Measurements from ENCODE around the gene GRPEL1. TPM values are rescaled to one million over a fixed set of nuclear protein-coding genes. Genes with fewer than 3 reads are reported as not detected.

Gene GRPEL1
- total RNA-seq, 2 experiments from 2014 or later = 27.4 to 43.7 TPM

DNA sequence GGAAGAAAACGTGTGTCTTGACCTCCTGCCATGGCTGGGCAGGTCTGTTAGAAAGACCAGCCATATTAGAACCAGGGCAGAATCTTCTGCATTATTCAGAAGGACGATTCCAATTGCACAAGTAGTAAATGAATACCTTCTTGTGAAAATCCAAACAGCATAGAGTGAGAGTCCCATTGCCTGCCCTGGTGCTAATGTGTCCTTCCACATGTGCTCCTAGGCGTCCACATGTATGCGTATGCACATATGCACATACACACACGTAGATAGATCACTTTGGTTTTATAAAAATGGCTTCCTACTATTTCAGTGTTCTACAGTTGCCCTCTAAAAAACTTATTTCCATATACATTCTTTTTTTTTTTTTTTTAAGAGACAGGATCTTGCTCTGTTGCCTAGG lies 10.2 kb upstream of the GRPEL1 start:
- TF ChIP-seq EZH2phosphoT487 (IDR thresholded peaks at IDR 0.05; ENCODE audit: borderline replicate concordance, low read depth, low read length) = no peak
- TF ChIP-seq, protein P1, sequence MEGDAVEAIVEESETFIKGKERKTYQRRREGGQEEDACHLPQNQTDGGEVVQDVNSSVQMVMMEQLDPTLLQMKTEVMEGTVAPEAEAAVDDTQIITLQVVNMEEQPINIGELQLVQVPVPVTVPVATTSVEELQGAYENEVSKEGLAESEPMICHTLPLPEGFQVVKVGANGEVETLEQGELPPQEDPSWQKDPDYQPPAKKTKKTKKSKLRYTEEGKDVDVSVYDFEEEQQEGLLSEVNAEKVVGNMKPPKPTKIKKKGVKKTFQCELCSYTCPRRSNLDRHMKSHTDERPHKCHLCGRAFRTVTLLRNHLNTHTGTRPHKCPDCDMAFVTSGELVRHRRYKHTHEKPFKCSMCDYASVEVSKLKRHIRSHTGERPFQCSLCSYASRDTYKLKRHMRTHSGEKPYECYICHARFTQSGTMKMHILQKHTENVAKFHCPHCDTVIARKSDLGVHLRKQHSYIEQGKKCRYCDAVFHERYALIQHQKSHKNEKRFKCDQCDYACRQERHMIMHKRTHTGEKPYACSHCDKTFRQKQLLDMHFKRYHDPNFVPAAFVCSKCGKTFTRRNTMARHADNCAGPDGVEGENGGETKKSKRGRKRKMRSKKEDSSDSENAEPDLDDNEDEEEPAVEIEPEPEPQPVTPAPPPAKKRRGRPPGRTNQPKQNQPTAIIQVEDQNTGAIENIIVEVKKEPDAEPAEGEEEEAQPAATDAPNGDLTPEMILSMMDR (conservative IDR thresholded peaks at IDR 0.05; ENCODE audit: low read length) = no peak
- Histone ChIP-seq H2AFZ (ENCODE audit: low read length) (no peak overlapping the region), H3K4me2 (ENCODE audit: low read length) (no peak overlapping the region), H3K9me2 (ENCODE audit: insufficient read depth, low read length) (no peaks in the 10 kb centered on the region), H3K27ac (ENCODE audit: low read depth, low read length, poor library complexity, severe bottlenecking) (no peak overlapping the region), H3K36me3 (ENCODE audit: insufficient read depth, low read length) (no peaks in the 10 kb centered on the region), H3K4me1 (ENCODE audit: insufficient read depth, low read length, poor library complexity, severe bottlenecking) (no peaks in the 10 kb centered on the region), H3K79me2 (ENCODE audit: insufficient read depth, low read depth, low read length) (no peaks in the 10 kb centered on the region), H4K20me1 (ENCODE audit: insufficient read depth, low read length) (no peaks in the 10 kb centered on the region), H3K9me3 (ENCODE audit: low read length) (no peaks in the 10 kb centered on the region), H3K4me3 (ENCODE audit: low read depth, low read length, poor library complexity, severe bottlenecking) (no peak overlapping the region)
- no TSS peak for BruUV-seq (replicated peaks)
- intact Hi-C loops (cut with micrococcal nuclease; ENCODE audit: unreplicated experiment) = no loop called here
- POLR2A ChIA-PET = no interaction called here
- CTCF ChIA-PET (ENCODE audit: unreplicated experiment) = no interaction called here
- no peak for DNase-seq (ENCODE audit: low spot score)

DNA sequence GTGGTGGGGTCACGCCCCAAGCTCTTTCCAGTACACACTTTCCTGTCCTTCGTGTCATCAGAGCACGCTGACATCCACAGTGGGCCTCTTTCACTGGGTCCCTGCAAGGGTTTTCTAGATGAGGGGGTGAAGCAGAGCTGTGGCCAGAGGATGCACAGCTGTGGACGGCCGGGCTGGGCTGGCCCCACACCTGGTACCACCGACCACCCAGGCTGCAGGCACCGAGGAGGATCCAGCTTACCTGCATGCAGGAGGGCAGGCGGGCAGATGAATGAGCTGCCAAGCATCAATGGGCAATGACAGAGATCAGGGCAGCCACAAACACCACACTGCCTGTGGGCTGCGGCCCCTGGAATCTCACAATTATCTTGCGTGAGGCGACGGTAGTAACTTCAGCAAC lies 9.5 kb upstream of the GRPEL1 start:
- ChIA-PET POLR2A (no interaction called here), CTCF (ENCODE audit: unreplicated experiment) (no interaction called here)
- no peaks in the 10 kb centered on the region for H3K9me3 ChIP-seq (ENCODE audit: low read length)
- no peak for TF ChIP-seq EZH2phosphoT487 (IDR thresholded peaks at IDR 0.05; ENCODE audit: borderline replicate concordance, low read depth, low read length)
- no peak overlapping the region for H3K4me3 ChIP-seq (ENCODE audit: low read depth, low read length, poor library complexity, severe bottlenecking)
- no TSS peak for BruUV-seq (replicated peaks)
- H3K79me2 ChIP-seq (ENCODE audit: insufficient read depth, low read depth, low read length) = no peaks in the 10 kb centered on the region
- H3K9me2 ChIP-seq (ENCODE audit: insufficient read depth, low read length) = no peaks in the 10 kb centered on the region
- no peaks in the 10 kb centered on the region for H3K4me1 ChIP-seq (ENCODE audit: insufficient read depth, low read length, poor library complexity, severe bottlenecking)
- intact Hi-C loops (cut with micrococcal nuclease; ENCODE audit: unreplicated experiment) = no loop called here
- no peaks in the 10 kb centered on the region for H4K20me1 ChIP-seq (ENCODE audit: insufficient read depth, low read length)
- H3K36me3 ChIP-seq (ENCODE audit: insufficient read depth, low read length) = no peaks in the 10 kb centered on the region
- H3K4me2 ChIP-seq (ENCODE audit: low read length) = no peak overlapping the region
- DNase-seq (ENCODE audit: low spot score) = no peak
- H3K27ac ChIP-seq (ENCODE audit: low read depth, low read length, poor library complexity, severe bottlenecking) = no peak overlapping the region
- H2AFZ ChIP-seq (ENCODE audit: low read length) = no peak overlapping the region

DNA sequence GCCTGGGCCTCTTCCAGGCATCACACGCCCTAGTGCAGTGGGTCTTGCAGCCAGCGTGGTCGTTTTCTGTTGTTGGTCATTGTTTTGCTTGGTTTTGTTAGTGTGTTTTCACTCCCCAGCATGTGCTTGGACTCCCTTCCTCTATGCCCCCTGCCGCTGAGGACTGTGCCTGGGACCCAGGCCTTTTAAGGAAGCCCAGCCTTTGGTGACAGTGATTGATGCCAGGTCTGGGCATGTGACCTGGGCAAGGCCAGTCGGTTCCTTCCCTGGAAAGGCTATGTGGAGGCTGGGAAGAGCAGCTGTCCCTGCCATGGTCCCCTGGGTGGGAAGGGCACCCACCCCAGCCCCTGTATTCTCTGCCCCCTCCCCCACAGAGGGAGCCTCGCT lies 8.8 kb upstream of the GRPEL1 start:
- POLR2A ChIA-PET = no interaction called here
- H3K4me3 ChIP-seq (ENCODE audit: low read depth, low read length, poor library complexity, severe bottlenecking) = no peak overlapping the region
- TF ChIP-seq, protein P1 (conservative IDR thresholded peaks at IDR 0.05; ENCODE audit: low read length) = no peak
- TF ChIP-seq EZH2phosphoT487 (IDR thresholded peaks at IDR 0.05; ENCODE audit: borderline replicate concordance, low read depth, low read length) = no peak
- H3K4me1 ChIP-seq (ENCODE audit: insufficient read depth, low read length, poor library complexity, severe bottlenecking) = no peaks in the 10 kb centered on the region
- CTCF ChIA-PET (ENCODE audit: unreplicated experiment) = no interaction called here
- H3K4me2 ChIP-seq (ENCODE audit: low read length) = no peak overlapping the region
- no peaks in the 10 kb centered on the region for H4K20me1 ChIP-seq (ENCODE audit: insufficient read depth, low read length)
- H3K36me3 ChIP-seq (ENCODE audit: insufficient read depth, low read length) = no peaks in the 10 kb centered on the region
- no peaks in the 10 kb centered on the region for H3K9me2 ChIP-seq (ENCODE audit: insufficient read depth, low read length)
- intact Hi-C loops (cut with micrococcal nuclease; ENCODE audit: unreplicated experiment) = no loop called here
- DNase-seq (ENCODE audit: low spot score) = no peak
- H2AFZ ChIP-seq (ENCODE audit: low read length) = no peak overlapping the region
- H3K27ac ChIP-seq (ENCODE audit: low read depth, low read length, poor library complexity, severe bottlenecking) = no peak overlapping the region
- no TSS peak for BruUV-seq (replicated peaks)
- no peaks in the 10 kb centered on the region for H3K9me3 ChIP-seq (ENCODE audit: low read length)
- no peaks in the 10 kb centered on the region for H3K79me2 ChIP-seq (ENCODE audit: insufficient read depth, low read depth, low read length)

All from OCI-LY7 (cell line).